Type B pancreatic cell (in vitro differentiated cells): ENCODE measurements around the gene MPEG1. TPM values are rescaled to one million over a fixed set of nuclear protein-coding genes. Genes with fewer than 3 reads are reported as not detected.

Source experiments
- DNase-seq: peaks from one replicate; pipeline ENCODE4 v3.0.0; 2021; ENCODE audit warnings: mixed read lengths; ENCODE audit not compliant: unreplicated experiment; ENCODE audit errors: extremely low spot score
- H3K27ac Mint-ChIP-seq: 2 replicates; pipeline ENCODE4 v1.8.0; 2021; ENCODE audit warnings: mild to moderate bottlenecking, mixed read lengths
- H3K27me3 Mint-ChIP-seq: 2 replicates; pipeline ENCODE4 v1.8.0; 2021; ENCODE audit warnings: mixed read lengths
- H3K36me3 Mint-ChIP-seq: 2 replicates; pipeline ENCODE4 v1.8.0; 2021; ENCODE audit warnings: mixed read lengths
- H3K4me1 Mint-ChIP-seq: one replicate; pipeline ENCODE4 v1.8.0; 2021; ENCODE audit warnings: mixed read lengths; ENCODE audit not compliant: unreplicated experiment
- H3K4me3 Mint-ChIP-seq: 2 replicates; pipeline ENCODE4 v1.8.0; 2021; ENCODE audit warnings: mild to moderate bottlenecking, mixed read lengths
- H3K9me3 Mint-ChIP-seq: 2 replicates; pipeline ENCODE4 v1.8.0; 2021; ENCODE audit warnings: mixed read lengths
- CTCF ChIP-seq: fragments of 200-600 bp; sonication (generic); conservative IDR thresholded peaks from 2 replicates; pipeline ENCODE4 v1.5.0; 2021; ENCODE audit warnings: antibody characterized with exemption, mild to moderate bottlenecking
- total RNA-seq: library from RNA; stranded (reverse); gene quantifications from 2 replicates; pipeline ENCODE4 v1.2.1, GENCODE V29; 2021; ENCODE audit warnings: low replicate concordance

Gene MPEG1
- total RNA-seq, 1 donor from 2014 or later: not detected

GRCh38 chr11:59206635-59207034 lies 6.1 kb downstream of the MPEG1 start:
- H3K27ac Mint-ChIP-seq: no peak overlapping the region
- H3K9me3 Mint-ChIP-seq: no peaks in the 10 kb centered on the region
- DNase-seq: no peak
- H3K4me1 Mint-ChIP-seq: peaks cover 9% of the 10 kb centered on the region
- no peak overlapping the region for H3K4me3 Mint-ChIP-seq
- peak; percentile 71 for TF ChIP-seq CTCF
- peaks cover 13% of the 10 kb centered on the region for H3K36me3 Mint-ChIP-seq
- no peaks in the 10 kb centered on the region for H3K27me3 Mint-ChIP-seq

DNA sequence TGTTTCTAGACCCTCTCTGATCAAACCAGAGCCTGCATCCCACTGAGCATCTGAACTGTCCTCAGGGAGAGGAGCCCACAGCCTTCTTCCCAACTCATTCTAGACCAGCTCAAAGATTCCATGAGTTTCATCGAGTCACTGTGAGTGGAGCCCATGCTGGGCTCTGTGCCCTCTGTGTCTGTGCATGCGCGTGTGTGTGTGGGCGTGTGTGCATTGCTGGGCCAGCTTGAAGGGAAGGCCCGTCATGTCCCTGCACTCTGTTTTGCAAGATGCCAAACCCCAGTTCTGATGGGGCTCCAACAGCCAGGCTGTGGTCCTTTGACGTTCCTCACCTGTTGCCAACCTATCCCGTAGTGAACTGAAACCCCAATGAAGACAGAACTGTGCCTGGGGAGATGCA lies 7.1 kb downstream of the MPEG1 start:
- Mint-ChIP-seq H3K4me3 (no peak overlapping the region), H3K27ac (no peak overlapping the region), H3K27me3 (no peaks in the 10 kb centered on the region), H3K36me3 (peaks cover 17% of the 10 kb centered on the region), H3K4me1 (peaks cover 9% of the 10 kb centered on the region), H3K9me3 (no peaks in the 10 kb centered on the region)
- no peak for DNase-seq
- no peak for TF ChIP-seq CTCF

DNA sequence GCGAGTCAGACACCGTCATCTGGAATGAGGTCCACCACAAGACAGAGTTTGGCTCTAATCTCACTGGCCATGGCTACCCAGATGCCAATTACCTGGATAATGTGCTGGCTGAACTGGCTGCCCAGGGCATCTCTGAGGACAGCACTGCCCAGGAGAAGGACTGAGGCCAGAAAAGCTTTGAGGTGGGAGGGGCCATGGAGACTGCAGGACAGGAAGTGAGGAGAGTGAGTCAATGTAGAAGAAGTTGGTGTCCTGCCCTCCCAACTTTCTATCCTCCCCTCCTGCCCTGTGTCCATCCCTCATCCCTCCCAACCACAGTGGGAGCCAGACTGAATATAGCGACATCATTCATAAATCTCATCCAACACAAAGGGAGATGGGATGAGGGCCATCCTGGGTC lies 8.0 kb downstream of the MPEG1 start:
- Mint-ChIP-seq H3K4me1 (peaks cover 9% of the 10 kb centered on the region), H3K36me3 (peaks cover 25% of the 10 kb centered on the region), H3K27ac (no peak overlapping the region), H3K9me3 (no peaks in the 10 kb centered on the region), H3K4me3 (no peak overlapping the region), H3K27me3 (no peaks in the 10 kb centered on the region)
- DNase-seq: no peak
- no peak for TF ChIP-seq CTCF

- H3K9me3 Mint-ChIP-seq: no peaks in the 10 kb centered on the region
- H3K36me3 Mint-ChIP-seq: peaks cover 39% of the 10 kb centered on the region
- H3K27me3 Mint-ChIP-seq: no peaks in the 10 kb centered on the region
- DNase-seq: no peak
- H3K4me3 Mint-ChIP-seq: no peak overlapping the region
- H3K4me1 Mint-ChIP-seq: no peaks in the 10 kb centered on the region
- peak; percentile 51 for TF ChIP-seq CTCF
- no peak overlapping the region for H3K27ac Mint-ChIP-seq
Measured at GRCh38 chr11:59201353-59201752, 11.4 kb downstream of the MPEG1 start.

DNA sequence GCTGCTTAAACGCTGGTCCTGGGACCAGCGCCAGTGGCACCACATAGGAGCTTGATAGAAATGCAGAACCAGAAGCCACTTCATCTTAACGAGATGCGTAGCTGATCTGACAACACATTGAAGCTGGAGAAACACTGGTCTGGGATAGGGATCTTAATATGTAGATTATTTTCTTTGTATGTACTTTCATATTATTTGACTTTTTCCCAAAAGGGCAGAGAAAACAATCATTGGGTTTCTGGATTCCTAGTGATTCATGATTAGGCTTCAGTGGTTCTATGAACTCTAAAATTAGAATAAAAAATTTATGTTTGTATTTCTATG lies 12.3 kb downstream of the MPEG1 start:
- TF ChIP-seq CTCF: no peak
- Mint-ChIP-seq H3K4me1 (no peaks in the 10 kb centered on the region), H3K27me3 (no peaks in the 10 kb centered on the region), H3K9me3 (no peaks in the 10 kb centered on the region), H3K4me3 (no peak overlapping the region), H3K27ac (no peak overlapping the region), H3K36me3 (peaks cover 42% of the 10 kb centered on the region)
- no peak for DNase-seq
